ENCODE data around the gene TRO.

The TRO gene

GRCh38 chrX:54964766-54965497 lies 44.3 kb downstream of the TRO start:
- no peaks in the 10 kb centered on the region for H3K36me3 ChIP-seq (ENCODE audit: insufficient read depth, low read length)
- H3K9ac ChIP-seq (ENCODE audit: low read depth, low read length, poor library complexity, severe bottlenecking) = no peak overlapping the region
- H3K9me2 ChIP-seq (replicated peaks; ENCODE audit: low read depth, low read length) = no peaks in the 10 kb centered on the region
- H3K79me2 ChIP-seq (ENCODE audit: insufficient read depth, low read length) = no peaks in the 10 kb centered on the region
- no peaks in the 10 kb centered on the region for H3K27me3 ChIP-seq (ENCODE audit: insufficient read depth, low read length, poor library complexity, severe bottlenecking)
- H3K4me1 ChIP-seq (ENCODE audit: insufficient read depth, low read length, poor library complexity, severe bottlenecking) = no peaks in the 10 kb centered on the region
- H3K4me2 ChIP-seq (ENCODE audit: low read depth, low read length, poor library complexity, severe bottlenecking) = no peak overlapping the region
- TF ChIP-seq CTCF (conservative IDR thresholded peaks at IDR 0.05; ENCODE audit: low read length) = no peak
- no peak overlapping the region for H2AFZ ChIP-seq (ENCODE audit: low read length)
- no peaks in the 10 kb centered on the region for H3K9me3 ChIP-seq (ENCODE audit: insufficient read depth, low read depth, low read length)
- no peak overlapping the region for H3K4me3 ChIP-seq (ENCODE audit: low read length, poor library complexity, severe bottlenecking)
- H3F3A ChIP-seq (ENCODE audit: low read depth) = no peaks in the 10 kb centered on the region
- no peaks in the 10 kb centered on the region for H4K20me1 ChIP-seq (ENCODE audit: insufficient read depth, low read length, poor library complexity, severe bottlenecking)

- Histone ChIP-seq H3K36me3 (ENCODE audit: insufficient read depth, low read length) (no peaks in the 10 kb centered on the region), H3F3A (ENCODE audit: low read depth) (no peaks in the 10 kb centered on the region), H3K27me3 (ENCODE audit: insufficient read depth, low read length, poor library complexity, severe bottlenecking) (no peaks in the 10 kb centered on the region), H4K20me1 (ENCODE audit: insufficient read depth, low read length, poor library complexity, severe bottlenecking) (no peaks in the 10 kb centered on the region), H3K4me3 (ENCODE audit: low read length, poor library complexity, severe bottlenecking) (no peak overlapping the region), H3K9ac (ENCODE audit: low read depth, low read length, poor library complexity, severe bottlenecking) (no peak overlapping the region), H2AFZ (ENCODE audit: low read length) (no peak overlapping the region), H3K9me3 (ENCODE audit: insufficient read depth, low read depth, low read length) (no peaks in the 10 kb centered on the region), H3K9me2 (replicated peaks; ENCODE audit: low read depth, low read length) (no peaks in the 10 kb centered on the region), H3K4me2 (ENCODE audit: low read depth, low read length, poor library complexity, severe bottlenecking) (no peak overlapping the region), H3K4me1 (ENCODE audit: insufficient read depth, low read length, poor library complexity, severe bottlenecking) (no peaks in the 10 kb centered on the region), H3K79me2 (ENCODE audit: insufficient read depth, low read length) (no peaks in the 10 kb centered on the region)
- TF ChIP-seq EZH2phosphoT487 (IDR thresholded peaks at IDR 0.05; ENCODE audit: borderline replicate concordance) (no peak), CTCF (conservative IDR thresholded peaks at IDR 0.05; ENCODE audit: low read length) (no peak)
These were observed 56.8 kb downstream of the TRO start for GRCh38 chrX:54977387-54977786.

GRCh38 chrX:54978448-54978847 lies 57.8 kb downstream of the TRO start:
- Histone ChIP-seq H3K79me2 (ENCODE audit: insufficient read depth, low read length) (no peaks in the 10 kb centered on the region), H3K4me3 (ENCODE audit: low read length, poor library complexity, severe bottlenecking) (no peak overlapping the region), H3K4me1 (ENCODE audit: insufficient read depth, low read length, poor library complexity, severe bottlenecking) (no peaks in the 10 kb centered on the region), H4K20me1 (ENCODE audit: insufficient read depth, low read length, poor library complexity, severe bottlenecking) (no peaks in the 10 kb centered on the region), H3K36me3 (ENCODE audit: insufficient read depth, low read length) (no peaks in the 10 kb centered on the region), H3K4me2 (ENCODE audit: low read depth, low read length, poor library complexity, severe bottlenecking) (no peak overlapping the region), H3K9me3 (ENCODE audit: insufficient read depth, low read depth, low read length) (no peaks in the 10 kb centered on the region), H3K9me2 (replicated peaks; ENCODE audit: low read depth, low read length) (no peaks in the 10 kb centered on the region), H2AFZ (ENCODE audit: low read length) (no peak overlapping the region), H3F3A (ENCODE audit: low read depth) (no peaks in the 10 kb centered on the region), H3K27me3 (ENCODE audit: insufficient read depth, low read length, poor library complexity, severe bottlenecking) (no peaks in the 10 kb centered on the region), H3K9ac (ENCODE audit: low read depth, low read length, poor library complexity, severe bottlenecking) (no peak overlapping the region)
- no peak for TF ChIP-seq EZH2phosphoT487 (IDR thresholded peaks at IDR 0.05; ENCODE audit: borderline replicate concordance)
- TF ChIP-seq CTCF (conservative IDR thresholded peaks at IDR 0.05; ENCODE audit: low read length) = no peak

Data from Loucy (cell line).